GM12878 (cell line): Measurements from ENCODE around the gene DGLUCY. TPM values are rescaled to one million over a fixed set of nuclear protein-coding genes. Genes with fewer than 3 reads are reported as not detected.

Source experiments
- ATAC-seq: fragments of 200-7000 bp; cut with Tn5 transposase; 3 replicates; pipeline ENCODE4 v1.9.1; 2020; ENCODE audit warnings: mild to moderate bottlenecking, moderate library complexity
- BruUV-seq: library from RNA; stranded (reverse); fragments of 400-500 nt; replicated peaks from 2 replicates; lab custom pipeline; 2021; lab: Mats Ljungman, UMichigan
- CTCF ChIA-PET: fragments of 300-600 bp; sonication (Branson Sonifier 250); formaldehyde crosslinking; extraction: SDS; loops from one replicate; lab custom pipeline; 2021; ENCODE audit warnings: inconsistent platforms; lab: Yijun Ruan, JAX
- POLR2A ChIA-PET: fragments of 350-600 bp; formaldehyde crosslinking; extraction: SDS; loops from one replicate; lab custom pipeline; 2021; ENCODE audit warnings: inconsistent platforms; lab: Charles Lee
- RAD21 ChIA-PET: fragments of 300-600 bp; sonication (Branson Sonifier 250); formaldehyde crosslinking; loops from one replicate; lab custom pipeline; 2023; ENCODE audit warnings: antibody characterized with exemption; ENCODE audit not compliant: unreplicated experiment; lab: Charles Lee
- SMC1A ChIA-PET: fragments of 300-600 bp; sonication (Branson Sonifier 250); formaldehyde crosslinking; loops from one replicate; lab custom pipeline; 2023; ENCODE audit not compliant: unreplicated experiment, uncharacterized antibody; lab: Charles Lee
- DNase-seq: peaks from one replicate; pipeline ENCODE4 v3.0.0-alpha.2; 2011; ENCODE audit warnings: low read depth, low spot score
- FAIRE-seq: peaks from 3 replicates; lab custom pipeline; 2011; peaks lifted over from hg19 to GRCh38; lab: Jason Lieb, UNC
- H2AFZ ChIP-seq: 2 replicates; pipeline ENCODE4 v1.6.0; 2011; ENCODE audit warnings: low read depth, low read length, control low read depth; ENCODE audit not compliant: control insufficient read depth
- H3K27ac ChIP-seq: 2 replicates; pipeline ENCODE4 v1.5.1; 2011; ENCODE audit warnings: control low read depth; ENCODE audit not compliant: control insufficient read depth, insufficient read depth
- H3K27me3 ChIP-seq, 2 experiments: replicated peaks in 1 of 2; 2 replicates each; pipeline versions ENCODE4 v1.6.0 to v1.6.1; 2011; ENCODE audit warnings: low read length in 1 of 2; ENCODE audit not compliant: control insufficient read depth in 2 of 2, insufficient read depth in 2 of 2
- H3K36me3 ChIP-seq, 2 experiments: 2 replicates each; pipeline ENCODE4 v1.5.1; 2011; ENCODE audit warnings: low read length in 1 of 2; ENCODE audit not compliant: control insufficient read depth in 2 of 2, insufficient read depth in 2 of 2
- H3K4me1 ChIP-seq: 2 replicates; pipeline ENCODE4 v1.6.1; 2011; ENCODE audit warnings: mild to moderate bottlenecking, low read length, moderate library complexity, mixed read lengths; ENCODE audit not compliant: control insufficient read depth, insufficient read depth
- H3K4me2 ChIP-seq: 2 replicates; pipeline ENCODE4 v1.6.0; 2011; ENCODE audit warnings: control low read depth; ENCODE audit not compliant: control insufficient read depth, insufficient read depth
- H3K4me3 ChIP-seq: fragments of 200-600 bp; sonication (generic); 2 replicates; pipeline ENCODE4 v1.5.1; 2016
- H3K79me2 ChIP-seq: 2 replicates; pipeline ENCODE4 v1.6.0; 2011; ENCODE audit warnings: low read length; ENCODE audit not compliant: control insufficient read depth, insufficient read depth
- H3K9ac ChIP-seq: 2 replicates; pipeline ENCODE4 v1.8.0; 2011; ENCODE audit warnings: low read length, control low read depth, mixed read lengths; ENCODE audit not compliant: control insufficient read depth, insufficient read depth
- H3K9me3 ChIP-seq: replicated peaks from 3 replicates; pipeline ENCODE4 v1.5.1; 2011; ENCODE audit warnings: mild to moderate bottlenecking, low read length; ENCODE audit not compliant: control insufficient read depth, insufficient read depth
- H4K20me1 ChIP-seq: 2 replicates; pipeline ENCODE4 v1.6.0; 2011; ENCODE audit not compliant: control insufficient read depth, insufficient read depth
- ASH2L ChIP-seq: fragments of 300-600, 200-600 bp; sonication (generic); IDR thresholded peaks from 2 replicates; pipeline ENCODE4 v1.6.1; 2017; ENCODE audit warnings: low read depth, mild to moderate bottlenecking, borderline replicate concordance
- BACH1 ChIP-seq: fragments of 450-650 bp; IDR thresholded peaks from 2 replicates; pipeline ENCODE4 v1.6.1; 2017; ENCODE audit warnings: mild to moderate bottlenecking, borderline replicate concordance
- MTA2 ChIP-seq: fragments of 450-650 bp; IDR thresholded peaks from 2 replicates; pipeline ENCODE4 v1.6.1; 2016; ENCODE audit warnings: low read depth, mild to moderate bottlenecking, moderate library complexity
- MTA3 ChIP-seq: IDR thresholded peaks from 2 replicates; pipeline ENCODE4 v1.6.1; 2012; ENCODE audit warnings: low read length, inconsistent platforms, borderline replicate concordance
- MYB ChIP-seq: fragments of 150-350 bp; IDR thresholded peaks from 2 replicates; pipeline ENCODE4 v1.6.1; 2014; ENCODE audit warnings: mild to moderate bottlenecking, low read depth, low read length, borderline replicate concordance
- PAX5 ChIP-seq: IDR thresholded peaks from 2 replicates; pipeline ENCODE4 v1.6.1; 2011; ENCODE audit warnings: low read depth, low read length, borderline replicate concordance
- RELB ChIP-seq: fragments of 450-650 bp; IDR thresholded peaks from 2 replicates; pipeline ENCODE4 v1.6.1; 2017; ENCODE audit warnings: low read depth, mild to moderate bottlenecking, moderate library complexity
- SMC3 ChIP-seq: IDR thresholded peaks from 2 replicates; pipeline ENCODE4 v1.6.1; 2011; ENCODE audit warnings: low read length, improper control_type of control experiment, borderline replicate concordance
- SUPT20H ChIP-seq: IDR thresholded peaks from 2 replicates; pipeline ENCODE4 v1.6.1; 2011; ENCODE audit warnings: low read depth, mild to moderate bottlenecking, low read length, moderate library complexity, borderline replicate concordance; ENCODE audit not compliant: control insufficient read depth
- ZBTB33 ChIP-seq: fragments of 450-650 bp; IDR thresholded peaks from 2 replicates; pipeline ENCODE4 v1.6.1; 2017; ENCODE audit warnings: mild to moderate bottlenecking
- ZBTB40 ChIP-seq: fragments of 450-650 bp; IDR thresholded peaks from 2 replicates; pipeline ENCODE4 v1.6.1; 2016; ENCODE audit warnings: mild to moderate bottlenecking, moderate library complexity, borderline replicate concordance
- ZNF384 ChIP-seq: IDR thresholded peaks from 2 replicates; pipeline ENCODE4 v1.6.1; 2012; ENCODE audit warnings: low read depth, mild to moderate bottlenecking, low read length, improper control_type of control experiment, borderline replicate concordance
- whole genome bisulfite sequencing: methylation state at CpG from one replicate; pipeline ENCODE4 v1.1.6; 2016; ENCODE audit warnings: low lambda C conversion rate; ENCODE audit not compliant: insufficient replicate concordance, insufficient coverage; ENCODE audit errors: missing lambda C conversion rate; 5-methylcytosine and 5-hydroxymethylcytosine counted together
- in situ Hi-C: fragments of 300-500 bp; cut with MboI; formaldehyde crosslinking; loops from 9 replicates; pipeline ENCODE4 v1.14.3; 2018; ENCODE audit warnings: mixed read lengths
- intact Hi-C: fragments of 100-400 bp; cut with micrococcal nuclease; formaldehyde crosslinking; loops from one replicate; pipeline ENCODE4 v1.14.2; 2022; ENCODE audit not compliant: unreplicated experiment
- polyA plus RNA-seq, 11 experiments: library from polyadenylated mRNA; depleted of rRNA in 4 of 11; unstranded in 6 of 11; stranded (reverse) in 5 of 11; fragments of >200 nt; fragmentation: Nextera tagmentation in 4 of 11; fragmentation: Illumina TruSeq in 1 of 11; extraction: Ambion mirVana in 4 of 11; extraction: Trizol in 1 of 11; gene quantifications; 1 replicate in 1 of 11; 2 replicates in 10 of 11; pipeline versions ENCODE4 v1.2.1 to v1.2.3, GENCODE V29; 2011 to 2016; ENCODE audit warnings: inconsistent platforms in 2 of 11, missing spikeins in 2 of 11, low read depth in 1 of 11
- total RNA-seq, 4 experiments: library from RNA; depleted of rRNA in 3 of 4; stranded (reverse); fragments of >200 nt in 3 of 4; fragmentation: Illumina TruSeq in 1 of 4; extraction: Trizol in 1 of 4; gene quantifications; 2 replicates each; pipeline versions ENCODE4 v1.2.1 to v1.2.3, GENCODE V29; 2013 to 2021
- TF ChIP-seq, protein P1 (sequence below): fragments of 450-650 bp; formaldehyde crosslinking; IDR thresholded peaks from 2 replicates; pipeline ENCODE4 v1.4.0; 2020; ENCODE audit warnings: mild to moderate bottlenecking, moderate library complexity

DGLUCY gene
- total and polyA plus RNA-seq, 10 of the 15 experiments (the other 5 are each of a cell fraction or from before 2014, with no cell fraction given) = 15.0 to 70.3 (median 55.1) TPM

- H3K4me3 ChIP-seq = no peak overlapping the region
- no peak overlapping the region for H3K27ac ChIP-seq
- in situ Hi-C loops = no loop called here
- POLR2A ChIA-PET = no interaction called here
- RAD21 ChIA-PET = no interaction called here
- SMC1A ChIA-PET = interaction anchor here (1.0 to 5.7 kb wide), 2 partner anchors 26 to 51 kb away, joined by 3 to 81 read pairs; no protein-coding TSS in a partner anchor
- CTCF ChIA-PET = no interaction called here
- ATAC-seq (no peak), FAIRE-seq (no peak), DNase-seq (no peak)
- no peaks in the 10 kb centered on the region for H3K27me3 ChIP-seq
- H3K4me2 ChIP-seq = no peak overlapping the region
- no peak overlapping the region for H3K9ac ChIP-seq
- H2AFZ ChIP-seq = no peak overlapping the region
- H3K9me3 ChIP-seq = no peaks in the 10 kb centered on the region
- intact Hi-C loops = no loop called here
- no TSS peak for BruUV-seq
- peaks cover 3 to 9% of the 10 kb centered on the region in 2 experiments for H3K36me3 ChIP-seq
- no peaks in the 10 kb centered on the region for H4K20me1 ChIP-seq
- H3K4me1 ChIP-seq = peaks cover 38% of the 10 kb centered on the region
- WGBS = 98% methylated on average over 7 of the region's 7 CpGs
- no peaks in the 10 kb centered on the region for H3K79me2 ChIP-seq
- TF ChIP-seq, protein P1, sequence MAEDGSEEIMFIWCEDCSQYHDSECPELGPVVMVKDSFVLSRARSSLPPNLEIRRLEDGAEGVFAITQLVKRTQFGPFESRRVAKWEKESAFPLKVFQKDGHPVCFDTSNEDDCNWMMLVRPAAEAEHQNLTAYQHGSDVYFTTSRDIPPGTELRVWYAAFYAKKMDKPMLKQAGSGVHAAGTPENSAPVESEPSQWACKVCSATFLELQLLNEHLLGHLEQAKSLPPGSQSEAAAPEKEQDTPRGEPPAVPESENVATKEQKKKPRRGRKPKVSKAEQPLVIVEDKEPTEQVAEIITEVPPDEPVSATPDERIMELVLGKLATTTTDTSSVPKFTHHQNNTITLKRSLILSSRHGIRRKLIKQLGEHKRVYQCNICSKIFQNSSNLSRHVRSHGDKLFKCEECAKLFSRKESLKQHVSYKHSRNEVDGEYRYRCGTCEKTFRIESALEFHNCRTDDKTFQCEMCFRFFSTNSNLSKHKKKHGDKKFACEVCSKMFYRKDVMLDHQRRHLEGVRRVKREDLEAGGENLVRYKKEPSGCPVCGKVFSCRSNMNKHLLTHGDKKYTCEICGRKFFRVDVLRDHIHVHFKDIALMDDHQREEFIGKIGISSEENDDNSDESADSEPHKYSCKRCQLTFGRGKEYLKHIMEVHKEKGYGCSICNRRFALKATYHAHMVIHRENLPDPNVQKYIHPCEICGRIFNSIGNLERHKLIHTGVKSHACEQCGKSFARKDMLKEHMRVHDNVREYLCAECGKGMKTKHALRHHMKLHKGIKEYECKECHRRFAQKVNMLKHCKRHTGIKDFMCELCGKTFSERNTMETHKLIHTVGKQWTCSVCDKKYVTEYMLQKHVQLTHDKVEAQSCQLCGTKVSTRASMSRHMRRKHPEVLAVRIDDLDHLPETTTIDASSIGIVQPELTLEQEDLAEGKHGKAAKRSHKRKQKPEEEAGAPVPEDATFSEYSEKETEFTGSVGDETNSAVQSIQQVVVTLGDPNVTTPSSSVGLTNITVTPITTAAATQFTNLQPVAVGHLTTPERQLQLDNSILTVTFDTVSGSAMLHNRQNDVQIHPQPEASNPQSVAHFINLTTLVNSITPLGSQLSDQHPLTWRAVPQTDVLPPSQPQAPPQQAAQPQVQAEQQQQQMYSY = no peak
- no peak for TF ChIP-seq BACH1
- no peak for TF ChIP-seq ASH2L
- TF ChIP-seq MTA2 = no peak
- no peak for TF ChIP-seq ZBTB40
- TF ChIP-seq SMC3 = no peak
- no peak for TF ChIP-seq PAX5
- no peak for TF ChIP-seq MYB
- no peak for TF ChIP-seq RELB
- no peak for TF ChIP-seq SUPT20H
- TF ChIP-seq ZNF384 = no peak
- no peak for TF ChIP-seq ZBTB33
- TF ChIP-seq MTA3 = no peak
Measured at GRCh38 chr14:91225025-91225424, 111.2 kb downstream of the DGLUCY start.
